ENCODE data around the gene CNTNAP3B.
"Not testable (repeated sequence)": the region's sequence is repeated elsewhere in the genome, so short reads cannot be mapped to it uniquely, and the experiment has no call there.

Gene CNTNAP3B

DNA sequence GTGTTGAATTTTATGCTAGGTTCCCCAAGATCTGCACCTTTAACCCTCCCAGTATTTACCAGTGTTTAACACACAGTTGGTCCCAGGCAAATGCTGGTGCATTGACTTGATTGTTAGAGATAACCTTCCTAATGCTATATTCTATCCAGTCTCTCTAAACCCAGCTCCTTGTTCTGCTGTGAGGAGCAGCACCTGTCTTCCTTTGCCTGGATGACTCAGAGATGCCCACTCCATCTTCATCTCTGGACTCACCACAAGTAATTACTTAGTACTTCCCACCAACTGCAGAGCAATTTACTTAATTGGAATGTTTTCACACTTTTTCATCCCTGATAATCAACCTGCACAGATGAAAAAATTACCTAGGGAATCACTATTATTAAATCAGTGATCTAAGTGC lies 108.6 kb downstream of the CNTNAP3B start:
- H3K9me3 ChIP-seq (ENCODE audit: low read length), result not testable (repeated sequence)

DNA sequence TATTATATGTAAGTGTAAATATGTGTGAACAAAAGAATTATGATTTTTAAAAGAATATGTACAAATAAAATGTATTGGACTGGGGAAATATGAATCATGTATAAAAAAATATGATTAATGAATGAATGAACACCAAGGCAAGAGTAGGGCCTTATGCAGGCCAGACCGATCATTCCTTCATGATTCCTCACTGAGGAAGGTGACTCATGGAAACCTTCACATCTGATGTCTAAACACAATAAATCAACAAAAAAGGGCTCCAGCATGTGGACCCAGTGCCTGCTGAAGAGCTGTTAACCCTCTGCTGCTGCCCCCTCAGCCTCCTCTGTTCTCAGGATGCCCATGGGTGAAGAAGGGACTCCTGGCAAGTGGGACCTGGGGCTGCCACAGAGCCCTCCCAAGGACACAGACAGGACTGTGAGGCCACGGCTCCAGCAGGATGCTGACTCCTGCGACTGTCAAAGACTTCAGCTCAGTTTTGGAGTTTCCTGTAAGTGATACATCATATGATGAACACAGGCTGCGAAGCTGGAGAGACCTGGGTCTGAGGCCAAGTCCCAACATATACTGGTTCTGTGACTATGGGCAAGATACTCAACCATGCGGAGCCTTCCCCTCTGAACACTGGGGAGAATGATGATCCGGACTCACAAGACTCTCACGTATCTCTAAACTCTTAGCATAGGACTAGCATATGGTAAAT lies 110.9 kb downstream of the CNTNAP3B start:
- not testable (repeated sequence) for H3K36me3 ChIP-seq (ENCODE audit: insufficient read depth, low read length); H3K9me3 ChIP-seq (ENCODE audit: low read length); H3K4me3 ChIP-seq (ENCODE audit: low read depth, low read length, poor library complexity, severe bottlenecking); H4K20me1 ChIP-seq (ENCODE audit: insufficient read depth, low read length); H3K4me1 ChIP-seq (ENCODE audit: insufficient read depth, low read length, severe bottlenecking); H3K27ac ChIP-seq (ENCODE audit: low read depth, low read length, poor library complexity, severe bottlenecking); H3K27me3 ChIP-seq (ENCODE audit: insufficient read depth, low read length); H3K9ac ChIP-seq (ENCODE audit: low read length); H3K79me2 ChIP-seq (ENCODE audit: insufficient read depth, low read length); H3K9me2 ChIP-seq (ENCODE audit: low read depth, low read length); H3F3A ChIP-seq (ENCODE audit: insufficient read depth, low read length); H2AFZ ChIP-seq (ENCODE audit: low read length); H3K4me2 ChIP-seq (ENCODE audit: low read length)

More for the DNA sequence above, 108.6 kb downstream of the CNTNAP3B start:
- H3K4me1 ChIP-seq (ENCODE audit: insufficient read depth, low read length, severe bottlenecking); H3K27me3 ChIP-seq (ENCODE audit: insufficient read depth, low read length); H3K9me2 ChIP-seq (ENCODE audit: low read depth, low read length); H4K20me1 ChIP-seq (ENCODE audit: insufficient read depth, low read length); H3K9ac ChIP-seq (ENCODE audit: low read length); H3K36me3 ChIP-seq (ENCODE audit: insufficient read depth, low read length); H3K4me2 ChIP-seq (ENCODE audit: low read length); H3F3A ChIP-seq (ENCODE audit: insufficient read depth, low read length); H2AFZ ChIP-seq (ENCODE audit: low read length); H3K27ac ChIP-seq (ENCODE audit: low read depth, low read length, poor library complexity, severe bottlenecking); H3K4me3 ChIP-seq (ENCODE audit: low read depth, low read length, poor library complexity, severe bottlenecking); H3K79me2 ChIP-seq (ENCODE audit: insufficient read depth, low read length): not testable (repeated sequence)

DNA sequence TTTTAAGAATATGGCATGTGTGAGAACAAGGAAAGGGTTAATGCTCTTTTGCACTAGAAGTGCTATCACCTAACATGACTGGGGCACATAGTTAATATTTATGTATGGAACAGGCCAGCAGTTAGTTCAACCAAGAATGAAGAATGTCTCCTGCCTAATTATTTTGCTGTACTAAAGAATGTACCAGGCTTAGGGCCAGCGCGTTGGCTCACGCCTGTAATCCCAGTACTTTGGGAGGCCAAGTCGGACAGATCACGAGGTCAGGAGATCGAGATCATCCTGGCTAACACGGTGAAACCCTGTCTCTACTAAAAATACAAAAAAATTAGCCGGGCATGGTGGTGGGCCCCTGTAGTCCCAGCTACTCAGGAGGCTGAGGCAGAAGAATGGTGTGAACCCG lies 114.9 kb downstream of the CNTNAP3B start:
- not testable (repeated sequence) for H3K9me2 ChIP-seq (ENCODE audit: low read depth, low read length); H3K9me3 ChIP-seq (ENCODE audit: low read length); H3K27me3 ChIP-seq (ENCODE audit: insufficient read depth, low read length); H3K36me3 ChIP-seq (ENCODE audit: insufficient read depth, low read length); H3K9ac ChIP-seq (ENCODE audit: low read length); H2AFZ ChIP-seq (ENCODE audit: low read length); H4K20me1 ChIP-seq (ENCODE audit: insufficient read depth, low read length); H3K79me2 ChIP-seq (ENCODE audit: insufficient read depth, low read length); H3K27ac ChIP-seq (ENCODE audit: low read depth, low read length, poor library complexity, severe bottlenecking); H3K4me1 ChIP-seq (ENCODE audit: insufficient read depth, low read length, severe bottlenecking); H3F3A ChIP-seq (ENCODE audit: insufficient read depth, low read length); H3K4me2 ChIP-seq (ENCODE audit: low read length); H3K4me3 ChIP-seq (ENCODE audit: low read depth, low read length, poor library complexity, severe bottlenecking)

DNA sequence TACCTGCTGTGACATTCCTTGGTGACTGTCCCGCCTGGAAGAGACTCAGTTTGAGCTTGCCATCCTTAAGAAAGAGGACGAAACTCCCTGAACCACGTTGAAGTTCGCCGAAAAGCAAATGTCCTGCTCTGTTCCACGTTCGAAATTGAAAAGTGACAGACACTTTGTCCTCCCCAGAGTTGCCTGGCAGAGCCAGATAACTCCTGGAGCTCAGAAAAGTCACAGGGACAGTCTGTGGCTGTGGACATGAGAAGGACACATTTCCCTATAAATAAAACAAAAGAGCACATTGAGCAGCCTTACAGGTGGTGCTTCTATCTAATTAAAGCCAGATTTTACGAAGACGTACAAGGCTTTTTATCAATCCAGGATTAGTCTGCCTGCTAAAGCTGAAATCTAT lies 137.6 kb downstream of the CNTNAP3B start:
- not testable (repeated sequence) for H4K20me1 ChIP-seq (ENCODE audit: insufficient read depth, low read length); H3K9ac ChIP-seq (ENCODE audit: low read length); H3K4me3 ChIP-seq (ENCODE audit: low read depth, low read length, poor library complexity, severe bottlenecking); H3K4me1 ChIP-seq (ENCODE audit: insufficient read depth, low read length, severe bottlenecking); H3K27ac ChIP-seq (ENCODE audit: low read depth, low read length, poor library complexity, severe bottlenecking); H3F3A ChIP-seq (ENCODE audit: insufficient read depth, low read length); H3K9me2 ChIP-seq (ENCODE audit: low read depth, low read length); H3K27me3 ChIP-seq (ENCODE audit: insufficient read depth, low read length); H3K4me2 ChIP-seq (ENCODE audit: low read length); H2AFZ ChIP-seq (ENCODE audit: low read length); H3K9me3 ChIP-seq (ENCODE audit: low read length); H3K36me3 ChIP-seq (ENCODE audit: insufficient read depth, low read length); H3K79me2 ChIP-seq (ENCODE audit: insufficient read depth, low read length)

DNA sequence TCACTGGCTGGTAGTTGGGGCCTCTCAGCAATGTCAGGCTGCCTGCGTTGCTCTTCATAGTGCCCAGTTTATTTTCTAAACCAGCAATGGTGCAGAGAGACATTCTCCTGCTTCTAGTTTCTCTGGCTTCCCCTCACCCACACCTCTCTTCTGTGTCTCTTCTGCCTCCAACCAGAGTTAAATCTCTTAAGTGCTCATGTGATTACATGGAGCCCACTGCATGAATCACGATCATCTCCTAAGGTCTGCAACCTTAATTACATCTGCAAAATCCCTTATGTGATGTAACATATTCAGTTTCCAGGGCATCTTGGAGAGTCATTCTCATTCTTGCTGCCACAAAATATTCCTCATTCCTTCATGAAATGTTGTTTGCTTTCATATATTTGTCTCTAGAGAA lies 149.0 kb downstream of the CNTNAP3B start:
- H3K27ac ChIP-seq (ENCODE audit: low read depth, low read length, poor library complexity, severe bottlenecking); H3K4me3 ChIP-seq (ENCODE audit: low read depth, low read length, poor library complexity, severe bottlenecking); H4K20me1 ChIP-seq (ENCODE audit: insufficient read depth, low read length); H3K9me2 ChIP-seq (ENCODE audit: low read depth, low read length); H3K36me3 ChIP-seq (ENCODE audit: insufficient read depth, low read length); H3K27me3 ChIP-seq (ENCODE audit: insufficient read depth, low read length); H3K4me2 ChIP-seq (ENCODE audit: low read length); H3K9me3 ChIP-seq (ENCODE audit: low read length); H3K79me2 ChIP-seq (ENCODE audit: insufficient read depth, low read length); H3K4me1 ChIP-seq (ENCODE audit: insufficient read depth, low read length, severe bottlenecking); H2AFZ ChIP-seq (ENCODE audit: low read length); H3K9ac ChIP-seq (ENCODE audit: low read length); H3F3A ChIP-seq (ENCODE audit: insufficient read depth, low read length): not testable (repeated sequence)

DNA sequence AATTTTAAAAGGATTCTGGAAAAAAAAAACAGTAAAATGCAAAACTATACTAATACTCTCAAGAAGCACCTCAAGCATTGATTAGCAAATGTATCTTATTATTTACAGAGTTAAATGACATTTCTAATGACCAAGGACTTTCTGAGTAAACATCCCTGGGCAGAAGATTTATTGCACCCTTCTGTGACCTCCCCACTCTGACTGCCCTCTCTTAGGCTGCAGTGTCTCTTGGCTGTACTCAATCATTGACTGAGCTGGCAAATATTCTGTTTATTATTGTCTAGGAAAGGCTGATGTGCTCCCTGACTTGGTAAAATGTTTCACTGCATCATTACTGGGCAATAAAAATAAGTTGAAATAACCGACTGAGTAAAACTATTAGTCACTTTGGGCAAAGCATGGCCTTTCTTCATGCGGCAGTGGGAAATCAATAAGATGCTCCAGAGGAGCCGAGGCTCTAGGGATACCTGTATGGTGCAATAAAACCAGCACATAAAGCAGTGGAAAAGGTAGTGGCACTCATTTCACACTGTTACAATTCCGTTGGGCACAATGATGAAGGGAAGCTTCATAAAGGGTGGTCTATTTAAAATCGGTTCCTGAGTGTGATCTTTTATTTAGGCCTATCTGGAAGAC lies 151.1 kb downstream of the CNTNAP3B start:
- not testable (repeated sequence) for H3K36me3 ChIP-seq (ENCODE audit: insufficient read depth, low read length); H2AFZ ChIP-seq (ENCODE audit: low read length); H4K20me1 ChIP-seq (ENCODE audit: insufficient read depth, low read length); H3K9me3 ChIP-seq (ENCODE audit: low read length); H3K27ac ChIP-seq (ENCODE audit: low read depth, low read length, poor library complexity, severe bottlenecking); H3K4me3 ChIP-seq (ENCODE audit: low read depth, low read length, poor library complexity, severe bottlenecking); H3K4me2 ChIP-seq (ENCODE audit: low read length); H3K79me2 ChIP-seq (ENCODE audit: insufficient read depth, low read length); H3K27me3 ChIP-seq (ENCODE audit: insufficient read depth, low read length); H3K4me1 ChIP-seq (ENCODE audit: insufficient read depth, low read length, severe bottlenecking); H3F3A ChIP-seq (ENCODE audit: insufficient read depth, low read length); H3K9me2 ChIP-seq (ENCODE audit: low read depth, low read length); H3K9ac ChIP-seq (ENCODE audit: low read length)

DNA sequence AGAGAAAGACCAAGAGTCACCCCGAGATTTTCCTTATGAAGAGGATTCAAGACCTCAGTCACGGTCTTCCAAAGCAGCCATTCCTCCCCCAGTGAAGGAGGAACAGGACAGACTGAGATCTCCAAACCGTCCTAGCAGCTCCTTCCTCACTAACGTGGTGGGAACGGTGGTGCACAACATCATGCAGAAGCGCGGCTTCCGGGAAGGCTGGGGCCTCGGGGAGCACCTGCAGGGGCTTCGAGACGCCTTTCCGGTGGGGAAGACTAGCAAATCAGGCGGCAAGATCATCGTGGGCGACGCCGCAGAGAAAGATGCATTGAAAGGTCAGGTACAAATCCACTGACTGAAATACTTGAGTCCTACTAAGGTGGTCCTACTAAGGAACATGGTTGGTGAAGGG lies 154.3 kb downstream of the CNTNAP3B start:
- not testable (repeated sequence) for H3F3A ChIP-seq (ENCODE audit: insufficient read depth, low read length)

DNA sequence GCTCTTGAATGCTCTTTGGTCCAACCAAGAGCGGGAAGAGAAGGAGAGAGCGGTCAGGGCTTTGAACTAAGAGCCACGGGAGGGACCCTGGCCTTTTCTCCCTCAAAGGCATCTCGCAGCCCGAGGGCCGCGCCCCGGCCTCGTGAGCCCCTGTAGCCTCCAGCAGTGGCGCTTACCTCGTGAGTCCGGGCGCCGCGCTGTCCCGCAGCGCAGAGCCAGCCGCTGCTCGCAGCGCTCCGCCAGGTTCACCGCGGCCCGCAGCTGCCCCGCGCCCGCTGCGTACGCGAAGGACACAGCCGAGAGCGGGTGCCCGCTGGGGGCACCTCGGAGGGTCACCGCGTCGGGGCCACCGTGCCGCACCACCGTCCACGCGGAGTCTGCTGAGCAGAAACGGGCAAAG lies 176.2 kb downstream of the CNTNAP3B start:
- not testable (repeated sequence) for H3K9ac ChIP-seq (ENCODE audit: low read length); H3K9me3 ChIP-seq (ENCODE audit: low read length); H3K4me3 ChIP-seq (ENCODE audit: low read depth, low read length, poor library complexity, severe bottlenecking); H3K9me2 ChIP-seq (ENCODE audit: low read depth, low read length); H4K20me1 ChIP-seq (ENCODE audit: insufficient read depth, low read length); H3F3A ChIP-seq (ENCODE audit: insufficient read depth, low read length); H3K79me2 ChIP-seq (ENCODE audit: insufficient read depth, low read length); H2AFZ ChIP-seq (ENCODE audit: low read length); H3K4me1 ChIP-seq (ENCODE audit: insufficient read depth, low read length, severe bottlenecking); H3K27ac ChIP-seq (ENCODE audit: low read depth, low read length, poor library complexity, severe bottlenecking); H3K27me3 ChIP-seq (ENCODE audit: insufficient read depth, low read length); H3K4me2 ChIP-seq (ENCODE audit: low read length); H3K36me3 ChIP-seq (ENCODE audit: insufficient read depth, low read length)

More for the DNA sequence above, 154.3 kb downstream of the CNTNAP3B start:
- not testable (repeated sequence) for H3K9me3 ChIP-seq (ENCODE audit: low read length); H3K4me2 ChIP-seq (ENCODE audit: low read length); H3K9me2 ChIP-seq (ENCODE audit: low read depth, low read length); H3K27ac ChIP-seq (ENCODE audit: low read depth, low read length, poor library complexity, severe bottlenecking); H3K36me3 ChIP-seq (ENCODE audit: insufficient read depth, low read length); H3K79me2 ChIP-seq (ENCODE audit: insufficient read depth, low read length); H2AFZ ChIP-seq (ENCODE audit: low read length); H3K4me1 ChIP-seq (ENCODE audit: insufficient read depth, low read length, severe bottlenecking); H3K9ac ChIP-seq (ENCODE audit: low read length); H4K20me1 ChIP-seq (ENCODE audit: insufficient read depth, low read length); H3K4me3 ChIP-seq (ENCODE audit: low read depth, low read length, poor library complexity, severe bottlenecking); H3K27me3 ChIP-seq (ENCODE audit: insufficient read depth, low read length)
